Astrocyte (in vitro differentiated cells and primary cell): ENCODE data around the gene KCNH6.

Experiments used
- EZH2 ChIP-seq: IDR thresholded peaks from 2 replicates; pipeline ENCODE4 v1.6.1; 2012; ENCODE audit warnings: mild to moderate bottlenecking, low read length, inconsistent platforms; ENCODE audit not compliant: insufficient read depth
- TF ChIP-seq, protein P1 (sequence below): IDR thresholded peaks from 2 replicates; pipeline ENCODE4 v1.5.1; 2011; ENCODE audit warnings: low read depth, mild to moderate bottlenecking, inconsistent platforms, low read length, moderate library complexity; ENCODE audit not compliant: insufficient read depth

DNA sequence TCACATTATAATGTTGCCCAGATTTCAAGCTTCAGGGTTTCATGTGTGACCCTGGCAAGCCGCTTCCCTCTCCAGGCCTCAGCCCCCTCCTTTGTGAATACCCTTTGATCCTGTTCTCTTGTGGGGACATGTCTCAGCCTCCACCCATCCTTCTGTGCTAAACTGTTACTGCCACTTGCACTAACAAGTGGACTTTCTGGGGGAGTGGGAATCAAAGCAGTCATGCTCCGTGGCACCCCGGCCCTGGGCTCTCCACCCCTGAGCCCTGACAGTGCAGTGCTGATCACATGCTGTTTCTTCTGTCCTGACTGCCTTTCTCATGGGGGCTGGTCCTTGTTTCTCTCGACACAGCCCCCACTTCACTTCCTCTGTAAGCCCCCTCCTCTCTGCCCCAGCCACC lies 17.4 kb downstream of the KCNH6 start:
- TF ChIP-seq, protein P1, sequence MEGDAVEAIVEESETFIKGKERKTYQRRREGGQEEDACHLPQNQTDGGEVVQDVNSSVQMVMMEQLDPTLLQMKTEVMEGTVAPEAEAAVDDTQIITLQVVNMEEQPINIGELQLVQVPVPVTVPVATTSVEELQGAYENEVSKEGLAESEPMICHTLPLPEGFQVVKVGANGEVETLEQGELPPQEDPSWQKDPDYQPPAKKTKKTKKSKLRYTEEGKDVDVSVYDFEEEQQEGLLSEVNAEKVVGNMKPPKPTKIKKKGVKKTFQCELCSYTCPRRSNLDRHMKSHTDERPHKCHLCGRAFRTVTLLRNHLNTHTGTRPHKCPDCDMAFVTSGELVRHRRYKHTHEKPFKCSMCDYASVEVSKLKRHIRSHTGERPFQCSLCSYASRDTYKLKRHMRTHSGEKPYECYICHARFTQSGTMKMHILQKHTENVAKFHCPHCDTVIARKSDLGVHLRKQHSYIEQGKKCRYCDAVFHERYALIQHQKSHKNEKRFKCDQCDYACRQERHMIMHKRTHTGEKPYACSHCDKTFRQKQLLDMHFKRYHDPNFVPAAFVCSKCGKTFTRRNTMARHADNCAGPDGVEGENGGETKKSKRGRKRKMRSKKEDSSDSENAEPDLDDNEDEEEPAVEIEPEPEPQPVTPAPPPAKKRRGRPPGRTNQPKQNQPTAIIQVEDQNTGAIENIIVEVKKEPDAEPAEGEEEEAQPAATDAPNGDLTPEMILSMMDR: no peak
- TF ChIP-seq EZH2: no peak
